Sigmoid colon (tissue), 7 donors: ENCODE results near the gene LRRC55. TPM values are rescaled to one million over a fixed set of nuclear protein-coding genes. Genes with fewer than 3 reads are reported as not detected.

Source experiments
- DNase-seq: peaks from one replicate; pipeline ENCODE4 v3.0.0-alpha.2; 2019
- H3K27ac ChIP-seq, 4 donors: fragments of 200-600 bp; sonication (generic); one replicate each; pipeline ENCODE4 v1.5.1; 2016 to 2019; ENCODE audit warnings: mild to moderate bottlenecking in 1 of 4
- H3K27me3 ChIP-seq, 3 donors: fragments of 200-600 bp; sonication (generic); one replicate each; pipeline ENCODE4 v1.5.1; 2019; ENCODE audit warnings: mild to moderate bottlenecking in 1 of 3
- H3K36me3 ChIP-seq, 4 donors: fragments of 200-600 bp; sonication (generic); one replicate each; pipeline ENCODE4 v1.5.1; 2016 to 2019
- H3K4me1 ChIP-seq, 4 donors: fragments of 200-600 bp; sonication (generic); one replicate each; pipeline ENCODE4 v1.5.1; 2017 to 2019
- H3K4me3 ChIP-seq, 4 donors: fragments of 200-600 bp; sonication (generic); one replicate each; pipeline ENCODE4 v1.5.1; 2017 to 2019; ENCODE audit warnings: mild to moderate bottlenecking in 2 of 4, moderate library complexity in 1 of 4
- H3K9me3 ChIP-seq, 4 donors: fragments of 200-600 bp in 3 of 4; sonication (generic) in 3 of 4; one replicate each; pipeline versions ENCODE4 v1.5.1 to v1.6.1; 2013 to 2019
- CTCF ChIP-seq, 4 experiments: fragments of 450-650 bp in 3 of 4; fragments of 200-600 bp in 1 of 4; IDR thresholded peaks; one replicate each; pipeline ENCODE4 v1.5.1; 2016 to 2019; ENCODE audit warnings: antibody characterized with exemption in 4 of 4, mild to moderate bottlenecking in 3 of 4, moderate library complexity in 2 of 4
- EP300 ChIP-seq, 4 donors: sonication (generic); formaldehyde crosslinking; IDR thresholded peaks; one replicate each; pipeline ENCODE4 v1.6.1; 2017; ENCODE audit warnings: antibody characterized with exemption in 4 of 4
- POLR2A ChIP-seq, 2 donors: fragments of 450-650 bp; IDR thresholded peaks; one replicate each; pipeline ENCODE4 v1.6.1; 2016; ENCODE audit warnings: antibody characterized with exemption in 2 of 2, mild to moderate bottlenecking in 2 of 2, moderate library complexity in 2 of 2
- POLR2AphosphoS5 ChIP-seq, 4 donors: sonication (generic); formaldehyde crosslinking; IDR thresholded peaks; one replicate each; pipeline ENCODE4 v1.6.1; 2017; ENCODE audit warnings: antibody characterized with exemption in 4 of 4
- WGBS, 2 donors: extraction: QIAGEN DNeasy Blood & Tissue Kit; methylation state at CpG; one replicate each; pipeline ENCODE4 v1.1.7; 2013; 5-methylcytosine and 5-hydroxymethylcytosine counted together
- intact Hi-C: fragments of 100-400 bp; cut with DNase I; formaldehyde crosslinking; loops from one replicate; pipeline ENCODE4 v1.15.1; 2023
- polyA plus RNA-seq, 3 donors: library from polyadenylated mRNA; stranded (reverse); fragments of 200-250 nt; gene quantifications; one replicate each; pipeline ENCODE4 v1.2.3, GENCODE V29; 2013
- total RNA-seq, 4 donors: library from RNA; depleted of rRNA; stranded (reverse); fragments of >200 nt; gene quantifications; one replicate each; pipeline ENCODE4 v1.1.0, GENCODE V29; 2016
- donor health status: healthy with polysubstance abuse.
- donor health status: Bipolar disorder and iron deficiency.
- donor health status: healthy.

The LRRC55 gene
- total and polyA plus RNA-seq, 7 donors: 0.63 to 1.4 (median 0.83) TPM; not detected in 2

- no peaks in the 10 kb centered on the region for H3K36me3 ChIP-seq
- intact Hi-C loops: no loop called here
- no peak overlapping the region for H3K27ac ChIP-seq
- H3K27me3 ChIP-seq: no peaks in the 10 kb centered on the region
- 87 to 88% methylated on average over 3 of the region's 3 CpGs for WGBS, 2 donors
- no peak overlapping the region for H3K4me3 ChIP-seq
- H3K9me3 ChIP-seq: no peaks in the 10 kb centered on the region
- no peak for DNase-seq
- no peaks in the 10 kb centered on the region for H3K4me1 ChIP-seq
- TF ChIP-seq CTCF (IDR thresholded peaks at IDR 0.05) (no peak), POLR2AphosphoS5 (IDR thresholded peaks at IDR 0.05) (no peak), POLR2A (IDR thresholded peaks at IDR 0.05) (no peak), EP300 (IDR thresholded peaks at IDR 0.05) (no peak)
These were observed 41.8 kb downstream of the LRRC55 start for GRCh38 chr11:57223601-57224000.

- Histone ChIP-seq H3K4me1 (no peaks in the 10 kb centered on the region), H3K9me3 (no peaks in the 10 kb centered on the region), H3K27ac (no peak overlapping the region), H3K4me3 (no peak overlapping the region), H3K27me3 (no peaks in the 10 kb centered on the region), H3K36me3 (no peaks in the 10 kb centered on the region)
- WGBS, 2 donors: 87 to 89% methylated on average over 2 of the region's 2 CpGs
- intact Hi-C loops: no loop called here
- no peak for DNase-seq
- no peak for TF ChIP-seq CTCF (IDR thresholded peaks at IDR 0.05)
- no peak for TF ChIP-seq EP300 (IDR thresholded peaks at IDR 0.05)
- TF ChIP-seq POLR2A (IDR thresholded peaks at IDR 0.05): no peak
- no peak for TF ChIP-seq POLR2AphosphoS5 (IDR thresholded peaks at IDR 0.05)
These were observed 42.4 kb downstream of the LRRC55 start for GRCh38 chr11:57224128-57224527.

GRCh38 chr11:57224537-57224936 lies 42.8 kb downstream of the LRRC55 start:
- H3K9me3 ChIP-seq: no peaks in the 10 kb centered on the region
- H3K27ac ChIP-seq: no peak overlapping the region
- H3K4me1 ChIP-seq: no peaks in the 10 kb centered on the region
- intact Hi-C loops: no loop called here
- H3K36me3 ChIP-seq: no peaks in the 10 kb centered on the region
- DNase-seq: no peak
- no peaks in the 10 kb centered on the region for H3K27me3 ChIP-seq
- H3K4me3 ChIP-seq: no peak overlapping the region
- TF ChIP-seq EP300 (IDR thresholded peaks at IDR 0.05) (no peak), POLR2AphosphoS5 (IDR thresholded peaks at IDR 0.05) (no peak), POLR2A (IDR thresholded peaks at IDR 0.05) (no peak), CTCF (IDR thresholded peaks at IDR 0.05) (no peak)

- TF ChIP-seq CTCF (IDR thresholded peaks at IDR 0.05): no peak
- no peak for TF ChIP-seq POLR2AphosphoS5 (IDR thresholded peaks at IDR 0.05)
- no peak for TF ChIP-seq EP300 (IDR thresholded peaks at IDR 0.05)
- no peak for TF ChIP-seq POLR2A (IDR thresholded peaks at IDR 0.05)
- Histone ChIP-seq H3K4me3 (no peak overlapping the region), H3K27ac (no peak overlapping the region), H3K4me1 (no peaks in the 10 kb centered on the region), H3K27me3 (peaks cover 0 to 10% (median 0%) of the 10 kb centered on the region in 3 donors), H3K9me3 (no peaks in the 10 kb centered on the region), H3K36me3 (no peaks in the 10 kb centered on the region)
- 78 to 80% methylated on average over 3 of the region's 3 CpGs for WGBS, 2 donors
- DNase-seq: no peak
- intact Hi-C loops: no loop called here
These were observed 46.8 kb downstream of the LRRC55 start for GRCh38 chr11:57228600-57228999.

- Histone ChIP-seq H3K27ac (no peak overlapping the region), H3K4me1 (no peaks in the 10 kb centered on the region), H3K36me3 (no peaks in the 10 kb centered on the region), H3K9me3 (no peaks in the 10 kb centered on the region), H3K4me3 (no peak overlapping the region), H3K27me3 (peaks cover 0 to 16% (median 0%) of the 10 kb centered on the region in 3 donors)
- 49 to 77% methylated on average over 5 of the region's 5 CpGs for WGBS, 2 donors
- DNase-seq: no peak
- TF ChIP-seq EP300 (IDR thresholded peaks at IDR 0.05) (no peak), POLR2A (IDR thresholded peaks at IDR 0.05) (no peak), CTCF (IDR thresholded peaks at IDR 0.05) (no peak)
- intact Hi-C loops: no loop called here
These were observed 48.6 kb downstream of the LRRC55 start for GRCh38 chr11:57230316-57230715.
